K562 (cell line): ENCODE data around the gene NDUFA6. TPM values are rescaled to one million over a fixed set of nuclear protein-coding genes. Genes with fewer than 3 reads are reported as not detected.

Source experiments
- ATAC-seq: fragments of 200-7000 bp; cut with Tn5 transposase; 3 replicates; pipeline ENCODE4 v1.9.1; 2020; ENCODE audit warnings: moderate library complexity
- BruUV-seq: library from RNA; stranded (reverse); fragments of 400-500 nt; replicated peaks from 2 replicates; lab custom pipeline; 2021; lab: Mats Ljungman, UMichigan
- CTCF ChIA-PET: fragments of 300-600 bp; formaldehyde crosslinking; extraction: SDS; loops from one replicate; lab custom pipeline; 2021; ENCODE audit warnings: low intra/inter-chr PET ratio; lab: Yijun Ruan, JAX
- POLR2A ChIA-PET: fragments of 300-600, 350-650 bp; sonication (Branson Sonifier 250); formaldehyde crosslinking; extraction: SDS; loops from one replicate; lab custom pipeline; 2021; ENCODE audit warnings: antibody characterized with exemption, inconsistent platforms; lab: Yijun Ruan, JAX
- DNase-seq, 4 experiments: peaks; one replicate each; pipeline versions ENCODE4 v3.0.0 to v3.0.0-alpha.2; 2011 to 2018; ENCODE audit warnings: low spot score in 3 of 4, mixed read lengths in 3 of 4; ENCODE audit errors: extremely low read depth in 1 of 4
- FAIRE-seq: peaks from 2 replicates; lab custom pipeline; 2011; peaks lifted over from hg19 to GRCh38; lab: Jason Lieb, UNC
- H2AFZ ChIP-seq: 2 replicates; pipeline ENCODE4 v1.6.0; 2011; ENCODE audit warnings: low read depth, low read length, control low read depth, inconsistent platforms
- H3K27ac ChIP-seq: fragments of 200-600 bp; 3 replicates; pipeline ENCODE4 v1.8.0; 2011; ENCODE audit warnings: low read depth, mild to moderate bottlenecking, control low read depth, inconsistent platforms, low read length, moderate library complexity, mixed read lengths; ENCODE audit errors: extremely low read depth
- H3K27me3 ChIP-seq, 2 experiments: fragments of 300-600 bp in 1 of 2; 2 replicates in 1 of 2; 3 replicates in 1 of 2; pipeline versions ENCODE4 v1.6.0 to v1.8.0; 2011; ENCODE audit warnings: inconsistent platforms in 2 of 2, low read length in 2 of 2, mild to moderate bottlenecking in 1 of 2, mixed read lengths in 1 of 2, moderate library complexity in 1 of 2; ENCODE audit not compliant: control insufficient read depth in 2 of 2, insufficient read depth in 2 of 2
- H3K36me3 ChIP-seq: fragments of 300-600 bp; 3 replicates; pipeline ENCODE4 v1.8.0; 2011; ENCODE audit warnings: mild to moderate bottlenecking, low read length, inconsistent platforms; ENCODE audit not compliant: control insufficient read depth, insufficient read depth
- H3K4me1 ChIP-seq, 2 experiments: fragments of 200-600 bp in 1 of 2; replicated peaks in 1 of 2; 2 replicates in 1 of 2; 3 replicates in 1 of 2; pipeline versions ENCODE4 v1.5.1 to v1.8.0; 2011; ENCODE audit warnings: inconsistent platforms in 2 of 2, low read length in 2 of 2, mild to moderate bottlenecking in 1 of 2, mixed read lengths in 1 of 2, moderate library complexity in 1 of 2; ENCODE audit not compliant: control insufficient read depth in 2 of 2, insufficient read depth in 2 of 2
- H3K4me2 ChIP-seq: 2 replicates; pipeline ENCODE4 v1.6.1; 2011; ENCODE audit warnings: low read length, control low read depth, inconsistent platforms, mixed read lengths; ENCODE audit not compliant: insufficient read depth
- H3K4me3 ChIP-seq: fragments of 200-600 bp; sonication (generic), shearing (Covaris generic); 2 replicates; pipeline ENCODE4 v1.5.1; 2016; ENCODE audit warnings: control low read depth, inconsistent platforms
- H3K79me2 ChIP-seq: fragments of 200-600 bp; 3 replicates; pipeline ENCODE4 v1.8.0; 2011; ENCODE audit warnings: low read length, inconsistent platforms; ENCODE audit not compliant: control insufficient read depth, insufficient read depth
- H3K9ac ChIP-seq, 2 experiments: 2 replicates each; pipeline versions ENCODE4 v1.6.0 to v1.6.1; 2011; ENCODE audit warnings: low read depth in 2 of 2, low read length in 2 of 2, control low read depth in 1 of 2, inconsistent platforms in 1 of 2, mild to moderate bottlenecking in 1 of 2, mixed read lengths in 1 of 2; ENCODE audit not compliant: insufficient read depth in 1 of 2
- H3K9me1 ChIP-seq: one replicate; pipeline ENCODE4 v1.6.0; 2011; ENCODE audit warnings: inconsistent platforms, mild to moderate bottlenecking, low read length, moderate library complexity; ENCODE audit not compliant: control insufficient read depth, insufficient read depth
- H3K9me3 ChIP-seq: replicated peaks from 2 replicates; pipeline ENCODE4 v1.5.1; 2011; ENCODE audit warnings: low read depth, low read length, inconsistent platforms; ENCODE audit not compliant: control insufficient read depth, insufficient read depth
- H4K20me1 ChIP-seq: replicated peaks from 2 replicates; pipeline ENCODE4 v1.6.1; 2011; ENCODE audit warnings: low read length, inconsistent platforms, mixed read lengths; ENCODE audit not compliant: control insufficient read depth, insufficient read depth
- BMI1 ChIP-seq: fragments of 150-350 bp; IDR thresholded peaks from 2 replicates; pipeline ENCODE4 v1.6.1; 2014; ENCODE audit warnings: low read length
- FOXP1 ChIP-seq: sonication (generic); formaldehyde crosslinking; IDR thresholded peaks from 2 replicates; pipeline ENCODE4 v1.8.0; 2022; ENCODE audit warnings: mild to moderate bottlenecking, missing genetic modification reagents
- RBFOX2 ChIP-seq: fragments of 200-400 bp; formaldehyde crosslinking; IDR thresholded peaks from 2 replicates; pipeline ENCODE4 v1.6.1; 2017; ENCODE audit warnings: low read depth, mild to moderate bottlenecking, low read length, moderate library complexity
- WGBS: fragments of 100-300 bp; shearing (Covaris generic); methylation state at CpG from one replicate; pipeline ENCODE4 v1.1.6; 2016; ENCODE audit warnings: low coverage, mixed read lengths; ENCODE audit not compliant: insufficient coverage; ENCODE audit errors: missing lambda C conversion rate; 5-methylcytosine and 5-hydroxymethylcytosine counted together
- in situ Hi-C: fragments of 300-500 bp; cut with MboI; formaldehyde crosslinking; loops from 4 replicates; pipeline ENCODE4 v1.15.0; 2018; ENCODE audit warnings: inconsistent platforms, mixed read lengths
- intact Hi-C: fragments of 100-400 bp; cut with micrococcal nuclease; formaldehyde crosslinking; loops from 2 replicates; pipeline ENCODE4 v1.14.2; 2022
- polyA plus RNA-seq, 8 experiments: library from polyadenylated mRNA; depleted of rRNA in 4 of 8; stranded (reverse) in 5 of 8; unstranded in 3 of 8; fragments of >200 nt; fragmentation: Nextera tagmentation in 2 of 8; fragmentation: Illumina TruSeq in 1 of 8; extraction: Ambion mirVana in 2 of 8; extraction: Trizol in 1 of 8; gene quantifications; 2 replicates each; pipeline versions ENCODE4 v1.2.1 to v1.2.3, GENCODE V29; 2011 to 2014; ENCODE audit warnings: inconsistent platforms in 1 of 8, missing spikeins in 1 of 8
- total RNA-seq, 7 experiments: library from RNA; depleted of rRNA in 6 of 7; stranded (reverse); fragments of >200 nt in 6 of 7; fragmentation: Illumina TruSeq in 2 of 7; extraction: Trizol in 2 of 7; gene quantifications; 2 replicates each; pipeline versions ENCODE4 v1.2.1 to v1.2.3, GENCODE V29; 2011 to 2021; ENCODE audit warnings: low replicate concordance in 1 of 7

NDUFA6 gene
- total and polyA plus RNA-seq, 9 of the 15 experiments (the other 6 are each of a cell fraction or from before 2014, with no cell fraction given): 90.0 to 474 (median 128) TPM

GRCh38 chr22:42077486-42078125 lies 13.0 kb downstream of the NDUFA6 start:
- ChIA-PET CTCF (no interaction called here), POLR2A (interaction anchor here (2.0 to 3.8 kb wide), 2 partner anchors 8 to 13 kb away, joined by 5 to 43 read pairs; partner anchors contain the start of gene NDUFA6)
- Histone ChIP-seq H3K36me3 (peaks cover 8% of the 10 kb centered on the region; the same call in 2 of the 3 replicates), H3K27me3 (no peaks in the 10 kb centered on the region), H3K9me1 (no peaks in the 10 kb centered on the region), H3K4me2 (no peak overlapping the region), H3K9me3 (no peaks in the 10 kb centered on the region), H4K20me1 (no peaks in the 10 kb centered on the region), H3K4me1 (peaks cover 11 to 30% of the 10 kb centered on the region in 2 experiments), H3K27ac (no peak overlapping the region), H3K4me3 (no peak overlapping the region), H3K9ac (no peak overlapping the region), H2AFZ (peak overlapping the region; percentile 96; the same call in 1 of the 2 replicates), H3K79me2 (peaks cover 15% of the 10 kb centered on the region)
- DNase-seq (no peak), FAIRE-seq (no peak), ATAC-seq (no peak)
- BruUV-seq: no TSS peak
- intact Hi-C loops (loop anchor here (10.0 kb wide), 1 partner anchor 113 kb away; the partner anchor contains the start of gene SEPTIN3), in situ Hi-C loops (no loop called here)
- TF ChIP-seq BMI1 (no peak), RBFOX2 (0 out of 2 replicates have a peak, but pooled peaks have one; percentile 15), FOXP1 (CRISPR knock-in tag) (no peak)
- WGBS: 88% methylated on average over 6 of the region's 21 CpGs
